Suprapubic skin (tissue), 4 donors: ENCODE data around the gene PHKB.

Experiments used
- CTCF ChIP-seq, 2 donors: fragments of 200-600 bp in 1 of 2; fragments of 450-650 bp in 1 of 2; sonication (generic) in 1 of 2; IDR thresholded peaks; one replicate each; pipeline ENCODE4 v1.5.1; 2016 to 2019; ENCODE audit warnings: antibody characterized with exemption in 2 of 2, mild to moderate bottlenecking in 1 of 2, moderate library complexity in 1 of 2
- EP300 ChIP-seq: sonication (generic); formaldehyde crosslinking; IDR thresholded peaks from one replicate; pipeline ENCODE4 v1.6.1; 2017; ENCODE audit warnings: antibody characterized with exemption
- POLR2A ChIP-seq, 2 donors: fragments of 450-650 bp; IDR thresholded peaks; one replicate each; pipeline ENCODE4 v1.6.1; 2017; ENCODE audit warnings: antibody characterized with exemption in 2 of 2, mild to moderate bottlenecking in 2 of 2, moderate library complexity in 2 of 2
- POLR2AphosphoS5 ChIP-seq, 3 donors: sonication (generic); formaldehyde crosslinking; IDR thresholded peaks; one replicate each; pipeline ENCODE4 v1.6.1; 2017; ENCODE audit warnings: antibody characterized with exemption in 3 of 3

GRCh38 chr16:47528431-47528830, 67.3 kb downstream of the PHKB start:
- TF ChIP-seq CTCF (IDR thresholded peaks at IDR 0.05) (no peak), POLR2A (IDR thresholded peaks at IDR 0.05) (no peak), POLR2AphosphoS5 (IDR thresholded peaks at IDR 0.05) (no peak), EP300 (no peak)
